Measurements from ENCODE around the gene SLC16A2.

Gene SLC16A2

DNA sequence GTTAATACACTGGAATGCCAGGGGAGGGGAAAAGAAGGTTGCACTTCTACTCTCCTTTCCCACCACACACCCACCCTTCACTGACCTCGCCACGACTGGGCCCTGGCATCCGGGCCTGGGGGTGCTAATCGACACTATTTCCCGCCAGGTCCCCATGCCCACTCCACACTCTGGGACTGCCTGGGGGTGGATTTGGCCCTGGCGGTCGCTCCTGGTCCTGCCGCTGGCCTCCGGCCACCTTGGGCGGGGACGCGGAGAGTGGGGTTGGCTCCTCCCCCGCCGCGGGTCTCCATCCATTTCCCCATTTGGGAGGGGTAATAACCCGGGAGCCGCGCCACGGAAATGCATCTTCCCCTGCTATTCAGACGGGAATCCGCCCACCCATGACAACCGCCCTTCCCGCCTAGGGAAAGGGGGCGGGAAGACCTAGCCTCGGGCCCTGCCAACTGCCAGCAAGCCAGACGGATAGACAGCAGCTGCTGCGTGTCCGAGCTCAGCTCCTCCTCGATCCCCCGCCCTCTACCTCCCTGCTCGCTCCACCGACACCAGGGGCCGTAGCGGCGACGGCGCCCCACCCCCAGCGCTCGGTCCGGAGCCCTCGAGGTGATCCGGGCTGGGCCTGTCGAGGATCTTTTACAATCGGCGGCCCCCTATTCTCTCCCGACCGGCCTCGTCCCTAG, 115.0 kb downstream of the SLC16A2 start:
- Histone ChIP-seq H3F3A (ENCODE audit: control insufficient read depth, insufficient read depth) (no peaks in the 10 kb centered on the region), H4K20me1 (ENCODE audit: control insufficient read depth, insufficient read depth, low read depth, low read length) (no peaks in the 10 kb centered on the region), H3K9me2 (replicated peaks; ENCODE audit: control insufficient read depth, low read length) (no peaks in the 10 kb centered on the region), H3K4me2 (ENCODE audit: low read length) (peak overlapping the region; percentile 55), H3K79me2 (ENCODE audit: control insufficient read depth, low read length) (no peaks in the 10 kb centered on the region), H3K9me3 (ENCODE audit: control insufficient read depth, insufficient read depth, low read length) (no peaks in the 10 kb centered on the region), H3K27ac (ENCODE audit: low read depth, low read length) (no peak overlapping the region), H3K27me3 (ENCODE audit: control insufficient read depth, low read length) (peaks cover 12% of the 10 kb centered on the region), H3K4me1 (ENCODE audit: control insufficient read depth, low read length) (no peaks in the 10 kb centered on the region; the same call in 1 of the 2 replicates), H3K4me3 (ENCODE audit: low read length) (peak overlapping the region; percentile 39), H3K36me3 (ENCODE audit: control insufficient read depth, low read length) (no peaks in the 10 kb centered on the region)
- TF ChIP-seq EZH2phosphoT487 (IDR thresholded peaks at IDR 0.05; ENCODE audit: borderline replicate concordance, low read length): no peak
- TF ChIP-seq, protein P1, sequence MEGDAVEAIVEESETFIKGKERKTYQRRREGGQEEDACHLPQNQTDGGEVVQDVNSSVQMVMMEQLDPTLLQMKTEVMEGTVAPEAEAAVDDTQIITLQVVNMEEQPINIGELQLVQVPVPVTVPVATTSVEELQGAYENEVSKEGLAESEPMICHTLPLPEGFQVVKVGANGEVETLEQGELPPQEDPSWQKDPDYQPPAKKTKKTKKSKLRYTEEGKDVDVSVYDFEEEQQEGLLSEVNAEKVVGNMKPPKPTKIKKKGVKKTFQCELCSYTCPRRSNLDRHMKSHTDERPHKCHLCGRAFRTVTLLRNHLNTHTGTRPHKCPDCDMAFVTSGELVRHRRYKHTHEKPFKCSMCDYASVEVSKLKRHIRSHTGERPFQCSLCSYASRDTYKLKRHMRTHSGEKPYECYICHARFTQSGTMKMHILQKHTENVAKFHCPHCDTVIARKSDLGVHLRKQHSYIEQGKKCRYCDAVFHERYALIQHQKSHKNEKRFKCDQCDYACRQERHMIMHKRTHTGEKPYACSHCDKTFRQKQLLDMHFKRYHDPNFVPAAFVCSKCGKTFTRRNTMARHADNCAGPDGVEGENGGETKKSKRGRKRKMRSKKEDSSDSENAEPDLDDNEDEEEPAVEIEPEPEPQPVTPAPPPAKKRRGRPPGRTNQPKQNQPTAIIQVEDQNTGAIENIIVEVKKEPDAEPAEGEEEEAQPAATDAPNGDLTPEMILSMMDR (IDR thresholded peaks at IDR 0.05; ENCODE audit: low read depth, low read length, poor library complexity, severe bottlenecking): no peak

DNA sequence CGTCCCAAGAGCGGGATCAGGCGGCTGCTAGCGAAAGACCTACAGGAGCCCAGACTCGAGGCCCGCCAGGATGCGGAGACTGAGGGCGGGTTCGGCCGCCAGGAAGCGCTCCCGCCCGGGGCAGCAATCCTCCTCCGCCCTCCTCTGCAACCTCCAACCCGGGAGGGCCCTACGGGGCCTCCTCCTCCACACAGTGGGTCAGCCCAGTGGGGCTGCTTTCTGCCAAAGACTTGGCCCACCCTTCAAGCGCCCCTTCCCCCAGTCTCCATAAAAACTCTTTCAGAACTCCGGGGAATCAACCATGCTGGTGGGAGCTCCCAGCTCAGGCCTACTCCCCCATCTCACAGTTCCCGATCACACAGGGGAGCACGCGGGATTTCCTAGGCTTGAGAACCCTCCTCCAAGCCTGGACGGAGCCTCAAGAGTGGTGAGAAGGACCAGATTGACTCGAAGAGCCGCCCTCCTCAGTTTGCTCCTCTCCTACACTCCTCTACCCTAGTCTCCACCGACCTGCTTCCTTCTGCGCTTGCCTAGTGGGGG, 115.6 kb downstream of the SLC16A2 start:
- no peak overlapping the region for H3K4me3 ChIP-seq (ENCODE audit: low read length)
- no peak overlapping the region for H3K27ac ChIP-seq (ENCODE audit: low read depth, low read length)
- no peaks in the 10 kb centered on the region for H3K9me2 ChIP-seq (replicated peaks; ENCODE audit: control insufficient read depth, low read length)

DNA sequence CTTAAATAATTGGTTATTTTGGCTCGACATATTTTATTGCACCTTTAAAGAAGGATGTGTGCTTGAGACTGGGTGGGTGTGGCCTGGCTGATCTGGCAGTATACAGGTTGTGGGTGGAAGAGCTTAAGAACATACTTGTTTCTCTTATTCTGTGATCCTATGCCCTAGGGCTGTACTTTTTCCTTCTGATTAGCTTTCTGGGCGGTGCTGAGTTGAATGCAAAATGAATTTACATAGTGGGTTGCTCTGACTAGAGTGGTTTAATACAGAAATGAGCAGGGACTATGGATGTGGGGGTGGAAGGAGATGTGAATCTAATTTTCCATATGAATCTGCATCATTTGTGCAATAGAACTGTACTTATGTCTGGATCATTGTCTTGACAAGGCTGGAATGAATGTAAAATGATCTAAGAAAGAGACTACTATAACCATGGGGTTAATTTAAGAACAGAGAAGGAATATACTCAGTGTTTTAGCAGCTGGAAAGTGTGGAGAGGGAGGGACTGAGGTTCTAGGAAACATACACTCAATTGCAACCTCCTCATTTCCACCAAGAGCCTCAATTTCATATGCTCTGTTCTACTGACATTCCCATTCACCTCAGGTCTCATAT, 119.4 kb downstream of the SLC16A2 start:
- Histone ChIP-seq H3K79me2 (ENCODE audit: control insufficient read depth, low read length) (no peaks in the 10 kb centered on the region), H3K36me3 (ENCODE audit: control insufficient read depth, low read length) (no peaks in the 10 kb centered on the region), H3K4me1 (ENCODE audit: control insufficient read depth, low read length) (no peaks in the 10 kb centered on the region; the same call in 1 of the 2 replicates), H3K9me2 (replicated peaks; ENCODE audit: control insufficient read depth, low read length) (no peaks in the 10 kb centered on the region), H4K20me1 (ENCODE audit: control insufficient read depth, insufficient read depth, low read depth, low read length) (no peaks in the 10 kb centered on the region), H3K27ac (ENCODE audit: low read depth, low read length) (no peak overlapping the region), H3F3A (ENCODE audit: control insufficient read depth, insufficient read depth) (no peaks in the 10 kb centered on the region), H3K4me3 (ENCODE audit: low read length) (no peak overlapping the region), H3K4me2 (ENCODE audit: low read length) (no peak overlapping the region), H3K27me3 (ENCODE audit: control insufficient read depth, low read length) (peaks cover 8% of the 10 kb centered on the region), H3K9me3 (ENCODE audit: control insufficient read depth, insufficient read depth, low read length) (no peaks in the 10 kb centered on the region)
- TF ChIP-seq, protein P1 (IDR thresholded peaks at IDR 0.05; ENCODE audit: low read depth, low read length, poor library complexity, severe bottlenecking): no peak
- no peak for TF ChIP-seq EZH2phosphoT487 (IDR thresholded peaks at IDR 0.05; ENCODE audit: borderline replicate concordance, low read length)

More for the DNA sequence above, 115.6 kb downstream of the SLC16A2 start:
- no peaks in the 10 kb centered on the region for H3K79me2 ChIP-seq (ENCODE audit: control insufficient read depth, low read length)
- no peaks in the 10 kb centered on the region for H3F3A ChIP-seq (ENCODE audit: control insufficient read depth, insufficient read depth)
- peak overlapping the region; percentile 55; the same call in 1 of the 2 replicates for H3K4me2 ChIP-seq (ENCODE audit: low read length)
- no peak for TF ChIP-seq EZH2phosphoT487 (IDR thresholded peaks at IDR 0.05; ENCODE audit: borderline replicate concordance, low read length)
- TF ChIP-seq, protein P1 (IDR thresholded peaks at IDR 0.05; ENCODE audit: low read depth, low read length, poor library complexity, severe bottlenecking): no peak
- peaks cover 12% of the 10 kb centered on the region for H3K27me3 ChIP-seq (ENCODE audit: control insufficient read depth, low read length)
- H3K36me3 ChIP-seq (ENCODE audit: control insufficient read depth, low read length): no peaks in the 10 kb centered on the region
- H3K4me1 ChIP-seq (ENCODE audit: control insufficient read depth, low read length): no peaks in the 10 kb centered on the region; the same call in 1 of the 2 replicates
- no peaks in the 10 kb centered on the region for H4K20me1 ChIP-seq (ENCODE audit: control insufficient read depth, insufficient read depth, low read depth, low read length)
- no peaks in the 10 kb centered on the region for H3K9me3 ChIP-seq (ENCODE audit: control insufficient read depth, insufficient read depth, low read length)
